Lower leg skin (tissue), 3 donors: ENCODE data around the gene MDGA2.

Experiments
- POLR2A ChIP-seq, 2 donors: fragments of 450-650 bp; IDR thresholded peaks; one replicate each; pipeline ENCODE4 v1.6.1; 2016 to 2017; ENCODE audit warnings: antibody characterized with exemption in 2 of 2, mild to moderate bottlenecking in 1 of 2, moderate library complexity in 1 of 2
- TF ChIP-seq, protein P1 (sequence below), 3 donors: fragments of 450-650 bp; IDR thresholded peaks; one replicate each; pipeline ENCODE4 v1.5.1; 2016; ENCODE audit warnings: antibody characterized with exemption in 3 of 3, mild to moderate bottlenecking in 3 of 3, moderate library complexity in 2 of 3

DNA sequence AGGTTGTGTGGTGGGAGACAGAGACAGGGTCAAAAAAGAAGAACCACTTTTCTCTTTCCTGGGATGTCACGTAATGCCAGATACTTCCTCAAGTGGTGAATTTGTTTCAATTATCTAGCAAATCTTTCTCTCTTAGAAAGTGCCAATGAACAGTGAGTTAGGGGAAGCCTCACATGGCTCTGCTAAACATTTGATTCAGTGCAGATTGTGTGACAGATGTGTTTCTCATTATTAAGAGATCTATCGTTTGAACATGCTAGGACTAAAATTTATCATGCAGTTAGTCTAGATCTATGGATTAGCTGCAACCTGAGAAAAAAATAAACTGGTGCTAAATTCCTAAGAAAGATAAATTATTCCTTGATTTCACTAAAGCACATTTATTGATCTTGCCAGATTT is 247.8 kb downstream of the MDGA2 start:
- TF ChIP-seq, protein P1, sequence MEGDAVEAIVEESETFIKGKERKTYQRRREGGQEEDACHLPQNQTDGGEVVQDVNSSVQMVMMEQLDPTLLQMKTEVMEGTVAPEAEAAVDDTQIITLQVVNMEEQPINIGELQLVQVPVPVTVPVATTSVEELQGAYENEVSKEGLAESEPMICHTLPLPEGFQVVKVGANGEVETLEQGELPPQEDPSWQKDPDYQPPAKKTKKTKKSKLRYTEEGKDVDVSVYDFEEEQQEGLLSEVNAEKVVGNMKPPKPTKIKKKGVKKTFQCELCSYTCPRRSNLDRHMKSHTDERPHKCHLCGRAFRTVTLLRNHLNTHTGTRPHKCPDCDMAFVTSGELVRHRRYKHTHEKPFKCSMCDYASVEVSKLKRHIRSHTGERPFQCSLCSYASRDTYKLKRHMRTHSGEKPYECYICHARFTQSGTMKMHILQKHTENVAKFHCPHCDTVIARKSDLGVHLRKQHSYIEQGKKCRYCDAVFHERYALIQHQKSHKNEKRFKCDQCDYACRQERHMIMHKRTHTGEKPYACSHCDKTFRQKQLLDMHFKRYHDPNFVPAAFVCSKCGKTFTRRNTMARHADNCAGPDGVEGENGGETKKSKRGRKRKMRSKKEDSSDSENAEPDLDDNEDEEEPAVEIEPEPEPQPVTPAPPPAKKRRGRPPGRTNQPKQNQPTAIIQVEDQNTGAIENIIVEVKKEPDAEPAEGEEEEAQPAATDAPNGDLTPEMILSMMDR (IDR thresholded peaks at IDR 0.05): no peak
- no peak for TF ChIP-seq POLR2A (IDR thresholded peaks at IDR 0.05)
